Stomach (tissue), 9 donors: ENCODE results near the gene VPS39. TPM values are rescaled to one million over a fixed set of nuclear protein-coding genes. Genes with fewer than 3 reads are reported as not detected.
A peak's percentile ranks its signal among the peaks of the same experiment; 100 is the strongest.

ENCODE experiments used
- DNase-seq, 2 donors: peaks; one replicate each; pipeline versions ENCODE4 v3.0.0 to v3.0.0-alpha.2; 2013 to 2019
- H3K27ac ChIP-seq, 5 donors: fragments of 200-600 bp in 4 of 5; sonication (generic) in 4 of 5; one replicate each; pipeline ENCODE4 v1.5.1; 2013 to 2019; ENCODE audit warnings: mild to moderate bottlenecking in 1 of 5, moderate library complexity in 1 of 5
- H3K27me3 ChIP-seq, 3 donors: fragments of 200-600 bp; sonication (generic); one replicate each; pipeline ENCODE4 v1.5.1; 2017 to 2019; ENCODE audit warnings: mixed run types in 1 of 3
- H3K36me3 ChIP-seq, 4 donors: fragments of 200-600 bp; sonication (generic); 1 replicate in 3 of 4; 2 replicates in 1 of 4; pipeline ENCODE4 v1.5.1; 2016 to 2019
- H3K4me1 ChIP-seq, 4 donors: fragments of 200-600 bp; sonication (generic); one replicate each; pipeline ENCODE4 v1.5.1; 2016 to 2019
- H3K4me3 ChIP-seq, 4 donors: fragments of 200-600 bp; sonication (generic) in 3 of 4; one replicate each; pipeline ENCODE4 v1.5.1; 2016 to 2019; ENCODE audit warnings: mild to moderate bottlenecking in 1 of 4
- H3K9me3 ChIP-seq, 4 donors: fragments of 200-600 bp; sonication (generic); one replicate each; pipeline ENCODE4 v1.5.1; 2016 to 2019
- CTCF ChIP-seq, 7 experiments: fragments of 450-650 bp in 4 of 7; fragments of 200-600 bp in 3 of 7; sonication (generic) in 3 of 7; IDR thresholded peaks; one replicate each; pipeline ENCODE4 v1.5.1; 2016 to 2019; ENCODE audit warnings: antibody characterized with exemption in 7 of 7, control low read depth in 2 of 7, mild to moderate bottlenecking in 1 of 7
- EP300 ChIP-seq: sonication (generic); formaldehyde crosslinking; IDR thresholded peaks from one replicate; pipeline ENCODE4 v1.6.1; 2017; ENCODE audit warnings: antibody characterized with exemption
- POLR2A ChIP-seq, 4 donors: fragments of 450-650 bp; IDR thresholded peaks; one replicate each; pipeline ENCODE4 v1.6.1; 2016; ENCODE audit warnings: antibody characterized with exemption in 4 of 4, control low read depth in 2 of 4, mild to moderate bottlenecking in 1 of 4, moderate library complexity in 1 of 4
- POLR2AphosphoS5 ChIP-seq, 3 donors: sonication (generic); formaldehyde crosslinking; IDR thresholded peaks; one replicate each; pipeline ENCODE4 v1.6.1; 2016; ENCODE audit warnings: antibody characterized with exemption in 3 of 3
- WGBS, 5 donors: extraction: QIAGEN DNeasy Blood & Tissue Kit in 3 of 5; methylation state at CpG; one replicate each; pipeline versions ENCODE4 v1.1.5 to v1.1.7; 2013 to 2018; 5-methylcytosine and 5-hydroxymethylcytosine counted together
- intact Hi-C: fragments of 100-400 bp; cut with DNase I; formaldehyde crosslinking; loops from one replicate; pipeline ENCODE4 v1.15.1; 2023; ENCODE audit warnings: low total_unique reads
- polyA plus RNA-seq, 3 donors: library from polyadenylated mRNA; stranded (reverse); fragments of 200-250 nt; gene quantifications; one replicate each; pipeline ENCODE4 v1.2.3, GENCODE V29; 2013
- total RNA-seq, 5 donors: library from RNA; depleted of rRNA; stranded (reverse); fragments of >200 nt; gene quantifications; one replicate each; pipeline versions ENCODE4 v1.1.0 to v1.2.3, GENCODE V29; 2014 to 2016
- donor health status: healthy with polysubstance abuse.
- donor health status: Bipolar disorder and iron deficiency.
- donor health status: healthy.

The VPS39 gene
- total and polyA plus RNA-seq, 8 donors = 22.2 to 635 (median 74.3) TPM

GRCh38 chr15:42157981-42158765, 49.9 kb downstream of the VPS39 start:
- intact Hi-C loops = no loop called here
- Histone ChIP-seq H3K36me3 (peaks cover 41 to 49% (median 48%) of the 10 kb centered on the region in 4 donors), H3K27me3 (no peaks in the 10 kb centered on the region), H3K9me3 (no peaks in the 10 kb centered on the region), H3K27ac (no peak overlapping the region), H3K4me1 (peaks cover 11 to 32% (median 32%) of the 10 kb centered on the region in 4 donors), H3K4me3 (no peak overlapping the region)
- 72 to 90% (median 85%) methylated on average over 8 of the region's 8 CpGs for whole genome bisulfite sequencing, 5 donors
- TF ChIP-seq EP300 (no peak), CTCF (IDR thresholded peaks at IDR 0.05) (no peak), POLR2AphosphoS5 (IDR thresholded peaks at IDR 0.05) (no peak), POLR2A (IDR thresholded peaks at IDR 0.05) (no peak)
- DNase-seq = peak in 1 of 2 donors; percentile 11

- H3K4me1 ChIP-seq = peaks cover 11 to 40% (median 40%) of the 10 kb centered on the region in 4 donors
- TF ChIP-seq POLR2AphosphoS5 (IDR thresholded peaks at IDR 0.05) (no peak), EP300 (no peak), CTCF (IDR thresholded peaks at IDR 0.05) (no peak), POLR2A (IDR thresholded peaks at IDR 0.05) (no peak)
- DNase-seq = peak in 1 of 2 donors; percentile 22
- peaks cover 33 to 41% (median 40%) of the 10 kb centered on the region in 4 donors for H3K36me3 ChIP-seq
- no peak overlapping the region for H3K4me3 ChIP-seq
- no peaks in the 10 kb centered on the region for H3K27me3 ChIP-seq
- H3K27ac ChIP-seq = peak overlapping the region in 1 of 5 donors; percentile 84
- intact Hi-C loops = no loop called here
- 93 to 98% (median 95%) methylated on average over 5 to 8 of the region's 8 CpGs for WGBS, 5 donors
- no peaks in the 10 kb centered on the region for H3K9me3 ChIP-seq
These were observed 50.7 kb downstream of the VPS39 start for GRCh38 chr15:42157381-42157780.

- Histone ChIP-seq H3K36me3 (peaks cover 23 to 31% (median 30%) of the 10 kb centered on the region in 4 donors), H3K4me1 (peaks cover 11 to 50% (median 49%) of the 10 kb centered on the region in 4 donors), H3K27ac (peak within 1 kb of the TSS; percentile 74 to 90 (median 84)), H3K27me3 (no peaks in the 10 kb centered on the region), H3K9me3 (no peaks in the 10 kb centered on the region), H3K4me3 (peak within 1 kb of the TSS; percentile 24 to 37 (median 29))
- DNase-seq = peak; percentile 82 to 87
- intact Hi-C loops = no loop called here
- peak in 1 of 4 donors; percentile 43 for TF ChIP-seq POLR2A (IDR thresholded peaks at IDR 0.05)
- peak in 2 of 3 donors; percentile 72 to 77 for TF ChIP-seq POLR2AphosphoS5 (IDR thresholded peaks at IDR 0.05)
- no peak for TF ChIP-seq CTCF (IDR thresholded peaks at IDR 0.05)
- WGBS, 5 donors = 24 to 46% (median 26%) methylated on average over 3 to 8 of the region's 8 CpGs
These were observed 51.7 kb downstream of the VPS39 start, which contains the start of gene PLA2G4F for GRCh38 chr15:42156243-42156922. TSS of gene PLA2G4F (minus strand) at chr15:42156636. CDS start at chr15:42156549, 87 bp downstream.

- TF ChIP-seq EP300 (no peak), POLR2AphosphoS5 (IDR thresholded peaks at IDR 0.05) (peak in 2 of 3 donors; percentile 35 to 66)
- Histone ChIP-seq H3K4me3 (peak overlapping the region; percentile 24 to 37 (median 29)), H3K27ac (peak overlapping the region; percentile 74 to 90 (median 84)), H3K27me3 (no peaks in the 10 kb centered on the region), H3K36me3 (peaks cover 19 to 24% (median 23%) of the 10 kb centered on the region in 4 donors), H3K4me1 (peaks cover 11 to 52% (median 50%) of the 10 kb centered on the region in 4 donors), H3K9me3 (no peaks in the 10 kb centered on the region)
- DNase-seq = peak; percentile 84 to 88
- 34 to 52% (median 39%) methylated on average over 27 of the region's 27 CpGs for whole genome bisulfite sequencing, 5 donors
- intact Hi-C loops = no loop called here
These were observed 52.4 kb downstream of the VPS39 start for GRCh38 chr15:42155546-42156242.
